ENCODE measurements around the gene NCSTN.

GRCh38 chr1:160307118-160307791, 35.9 kb upstream of the NCSTN start:
- TF ChIP-seq TCF3 (IDR thresholded peaks at IDR 0.05; ENCODE audit: borderline replicate concordance, insufficient read depth, low read depth, low read length) = no peak
- no peak for TF ChIP-seq TAF1 (IDR thresholded peaks at IDR 0.05; ENCODE audit: borderline replicate concordance, low read depth, low read length)
- TF ChIP-seq JUNB (IDR thresholded peaks at IDR 0.05) = no peak
- TF ChIP-seq SIX5 (IDR thresholded peaks at IDR 0.05; ENCODE audit: low read depth, low read length, severe bottlenecking) = no peak
- no peak for TF ChIP-seq BCLAF1 (IDR thresholded peaks at IDR 0.05)
- no peak for TF ChIP-seq EZH2 (IDR thresholded peaks at IDR 0.05; ENCODE audit: borderline replicate concordance, control insufficient read depth, low read depth, low read length)
- TF ChIP-seq, protein P1, sequence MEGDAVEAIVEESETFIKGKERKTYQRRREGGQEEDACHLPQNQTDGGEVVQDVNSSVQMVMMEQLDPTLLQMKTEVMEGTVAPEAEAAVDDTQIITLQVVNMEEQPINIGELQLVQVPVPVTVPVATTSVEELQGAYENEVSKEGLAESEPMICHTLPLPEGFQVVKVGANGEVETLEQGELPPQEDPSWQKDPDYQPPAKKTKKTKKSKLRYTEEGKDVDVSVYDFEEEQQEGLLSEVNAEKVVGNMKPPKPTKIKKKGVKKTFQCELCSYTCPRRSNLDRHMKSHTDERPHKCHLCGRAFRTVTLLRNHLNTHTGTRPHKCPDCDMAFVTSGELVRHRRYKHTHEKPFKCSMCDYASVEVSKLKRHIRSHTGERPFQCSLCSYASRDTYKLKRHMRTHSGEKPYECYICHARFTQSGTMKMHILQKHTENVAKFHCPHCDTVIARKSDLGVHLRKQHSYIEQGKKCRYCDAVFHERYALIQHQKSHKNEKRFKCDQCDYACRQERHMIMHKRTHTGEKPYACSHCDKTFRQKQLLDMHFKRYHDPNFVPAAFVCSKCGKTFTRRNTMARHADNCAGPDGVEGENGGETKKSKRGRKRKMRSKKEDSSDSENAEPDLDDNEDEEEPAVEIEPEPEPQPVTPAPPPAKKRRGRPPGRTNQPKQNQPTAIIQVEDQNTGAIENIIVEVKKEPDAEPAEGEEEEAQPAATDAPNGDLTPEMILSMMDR (IDR thresholded peaks at IDR 0.05 in 2 of 3, conservative IDR thresholded peaks at IDR 0.05 in 1 of 3; ENCODE audit: control insufficient read depth in 2 of 3, extremely low read depth in 1 of 3, insufficient read depth in 1 of 3, low read depth in 3 of 3, low read length in 3 of 3) = no peak
- no peak for TF ChIP-seq SIN3A (IDR thresholded peaks at IDR 0.05; ENCODE audit: low read depth, low read length)
- no peak for TF ChIP-seq MXI1 (IDR thresholded peaks at IDR 0.05; ENCODE audit: low read depth, low read length)

Data from GM12878 (cell line).